ENCODE results near the gene EVI2B. TPM values are rescaled to one million over a fixed set of nuclear protein-coding genes. Genes with fewer than 3 reads are reported as not detected.

Gene EVI2B
- total RNA-seq, 1 donor from 2014 or later, result 0.85 TPM

- DNase-seq (ENCODE audit: low spot score in 2 of 2), result no peak
- H3K27ac ChIP-seq, result no peak overlapping the region
- no peaks in the 10 kb centered on the region for H3K9me3 ChIP-seq
- peaks cover 9 to 59% of the 10 kb centered on the region in 2 donors for H3K36me3 ChIP-seq
- no peaks in the 10 kb centered on the region for H3K27me3 ChIP-seq
- no peaks in the 10 kb centered on the region for H3K4me1 ChIP-seq
- no peak overlapping the region for H3K4me3 ChIP-seq
- intact Hi-C loops (cut with DNase I), result no loop called here
- no peak for TF ChIP-seq CTCF (IDR thresholded peaks at IDR 0.05)
These were observed 26.2 kb upstream of the EVI2B start for GRCh38 chr17:31339906-31340661.

GRCh38 chr17:31329221-31329620, 15.4 kb upstream of the EVI2B start:
- Histone ChIP-seq H3K27ac (no peak overlapping the region), H3K4me1 (no peaks in the 10 kb centered on the region), H3K9me3 (no peaks in the 10 kb centered on the region), H3K36me3 (peaks cover 15 to 24% of the 10 kb centered on the region in 2 donors), H3K27me3 (no peaks in the 10 kb centered on the region), H3K4me3 (no peak overlapping the region)
- intact Hi-C loops (cut with DNase I), result no loop called here
- TF ChIP-seq CTCF (IDR thresholded peaks at IDR 0.05), result no peak
- no peak for DNase-seq (ENCODE audit: low spot score in 2 of 2)

GRCh38 chr17:31328160-31328535, 14.3 kb upstream of the EVI2B start:
- Histone ChIP-seq H3K4me3 (no peak overlapping the region), H3K36me3 (peaks cover 15 to 24% of the 10 kb centered on the region in 2 donors), H3K27me3 (no peaks in the 10 kb centered on the region), H3K27ac (no peak overlapping the region), H3K9me3 (no peaks in the 10 kb centered on the region), H3K4me1 (no peaks in the 10 kb centered on the region)
- no peak for DNase-seq (ENCODE audit: low spot score in 2 of 2)
- TF ChIP-seq CTCF (IDR thresholded peaks at IDR 0.05), result no peak
- intact Hi-C loops (cut with DNase I), result no loop called here

GRCh38 chr17:31327534-31328159, 13.8 kb upstream of the EVI2B start:
- intact Hi-C loops (cut with DNase I), result no loop called here
- no peaks in the 10 kb centered on the region for H3K4me1 ChIP-seq
- H3K36me3 ChIP-seq, result peaks cover 15 to 24% of the 10 kb centered on the region in 2 donors
- DNase-seq (ENCODE audit: low spot score in 2 of 2), result no peak
- H3K27me3 ChIP-seq, result no peaks in the 10 kb centered on the region
- no peak for TF ChIP-seq CTCF (IDR thresholded peaks at IDR 0.05)
- H3K4me3 ChIP-seq, result no peak overlapping the region
- H3K27ac ChIP-seq, result no peak overlapping the region
- H3K9me3 ChIP-seq, result no peaks in the 10 kb centered on the region

GRCh38 chr17:31323551-31323950, 9.7 kb upstream of the EVI2B start:
- no peak for TF ChIP-seq CTCF (IDR thresholded peaks at IDR 0.05)
- intact Hi-C loops (cut with DNase I), result no loop called here
- no peak overlapping the region for H3K27ac ChIP-seq
- no peaks in the 10 kb centered on the region for H3K4me1 ChIP-seq
- H3K27me3 ChIP-seq, result no peaks in the 10 kb centered on the region
- DNase-seq (ENCODE audit: low spot score in 2 of 2), result no peak
- H3K36me3 ChIP-seq, result peaks cover 10 to 24% of the 10 kb centered on the region in 2 donors
- H3K4me3 ChIP-seq, result no peak overlapping the region
- H3K9me3 ChIP-seq, result no peaks in the 10 kb centered on the region
